GM12892 (cell line): ENCODE measurements around the gene PCTP.

Experiments used
- DNase-seq: peaks from one replicate; pipeline ENCODE4 v3.0.0; 2011; ENCODE audit not compliant: insufficient read length
- FAIRE-seq: peaks from 2 replicates; lab custom pipeline; 2011; peaks lifted over from hg19 to GRCh38; lab: Jason Lieb, UNC
- POLR2A ChIP-seq: IDR thresholded peaks from 2 replicates; pipeline ENCODE4 v1.6.1; 2011; ENCODE audit warnings: low read depth, low read length, control low read depth
- POLR2AphosphoS5 ChIP-seq: IDR thresholded peaks from 2 replicates; pipeline ENCODE4 v1.6.1; 2011; ENCODE audit warnings: low read depth, low read length, control low read depth
- TAF1 ChIP-seq: IDR thresholded peaks from 2 replicates; pipeline ENCODE4 v1.6.1; 2011; ENCODE audit warnings: low read depth, mild to moderate bottlenecking, control low read depth, low read length, borderline replicate concordance

The PCTP gene

GRCh38 chr17:55728833-55729232 is 22.0 kb upstream of the PCTP start:
- FAIRE-seq (no peak), DNase-seq (no peak)
- TF ChIP-seq POLR2A (no peak), TAF1 (no peak), POLR2AphosphoS5 (no peak)

- DNase-seq (no peak), FAIRE-seq (no peak)
- no peak for TF ChIP-seq POLR2A
- TF ChIP-seq TAF1: no peak
- TF ChIP-seq POLR2AphosphoS5: no peak
Measured at GRCh38 chr17:55729484-55729883, 21.4 kb upstream of the PCTP start.

- TF ChIP-seq POLR2AphosphoS5 (no peak), POLR2A (no peak), TAF1 (no peak)
- DNase-seq (no peak), FAIRE-seq (no peak)
Measured at GRCh38 chr17:55730380-55730779, 20.5 kb upstream of the PCTP start.

GRCh38 chr17:55730808-55731207 is 20.0 kb upstream of the PCTP start:
- FAIRE-seq: no peak
- DNase-seq: no peak

GRCh38 chr17:55731586-55732250 is 19.1 kb upstream of the PCTP start:
- no peak for DNase-seq
- no peak for TF ChIP-seq TAF1
- TF ChIP-seq POLR2AphosphoS5: no peak
- no peak for TF ChIP-seq POLR2A
- no peak for FAIRE-seq

More at GRCh38 chr17:55730808-55731207, 20.0 kb upstream of the PCTP start:
- TF ChIP-seq POLR2A (no peak), POLR2AphosphoS5 (no peak), TAF1 (no peak)

- DNase-seq: no peak
Measured at GRCh38 chr17:55734128-55734781, 16.6 kb upstream of the PCTP start.

GRCh38 chr17:55735731-55736405 is 15.0 kb upstream of the PCTP start:
- TF ChIP-seq TAF1 (no peak), POLR2A (no peak), POLR2AphosphoS5 (no peak)
- DNase-seq (no peak), FAIRE-seq (no peak)

More at GRCh38 chr17:55734128-55734781, 16.6 kb upstream of the PCTP start:
- no peak for FAIRE-seq
- TF ChIP-seq POLR2A (no peak), POLR2AphosphoS5 (no peak)

GRCh38 chr17:55737976-55738501 is 12.8 kb upstream of the PCTP start:
- no peak for TF ChIP-seq POLR2A
- TF ChIP-seq POLR2AphosphoS5: no peak
- no peak for TF ChIP-seq TAF1
- DNase-seq (no peak), FAIRE-seq (no peak)

GRCh38 chr17:55740511-55741355 is 10.1 kb upstream of the PCTP start:
- no peak for FAIRE-seq
- DNase-seq: no peak
- TF ChIP-seq TAF1 (no peak), POLR2A (no peak), POLR2AphosphoS5 (no peak)

GRCh38 chr17:55741356-55741700 is 9.5 kb upstream of the PCTP start:
- FAIRE-seq (peak; percentile 21), DNase-seq (no peak)
- TF ChIP-seq POLR2AphosphoS5 (no peak), POLR2A (no peak), TAF1 (no peak)
